Measurements from ENCODE around the gene LRRC56. TPM values are rescaled to one million over a fixed set of nuclear protein-coding genes. Genes with fewer than 3 reads are reported as not detected.
"Not testable (repeated sequence)": the region's sequence is repeated elsewhere in the genome, so short reads cannot be mapped to it uniquely, and the experiment has no call there.

LRRC56 gene
- total RNA-seq, 1 donor from 2014 or later = 7.6 TPM

DNA sequence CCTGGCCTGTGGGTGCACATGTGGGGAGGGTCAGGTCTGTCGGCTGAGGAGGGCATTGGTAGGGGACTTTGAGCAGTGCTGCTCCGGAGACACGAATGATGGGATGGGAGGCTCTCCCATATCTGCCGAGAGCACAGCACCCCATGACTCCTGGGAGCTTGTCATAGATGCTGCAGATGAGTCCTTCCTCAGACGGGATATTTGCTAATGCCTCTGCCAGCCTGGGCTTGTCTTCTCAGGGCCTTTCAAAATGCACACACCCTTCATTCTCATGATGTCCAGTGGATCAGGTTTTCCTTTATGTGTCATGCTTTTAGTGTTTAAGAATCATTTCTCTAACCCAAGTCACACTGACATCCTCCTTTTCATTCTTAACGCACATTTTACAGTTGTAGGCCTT is 22.2 kb upstream of the LRRC56 start:
- Histone ChIP-seq H3K36me3 (peaks cover 23% of the 10 kb centered on the region), H3K4me1 (no peaks in the 10 kb centered on the region), H3K4me3 (no peak overlapping the region), H3K9me3 (no peaks in the 10 kb centered on the region), H3K27ac (no peak overlapping the region), H3K27me3 (ENCODE audit: low read depth) (no peaks in the 10 kb centered on the region)
- no peak for ATAC-seq
- intact Hi-C loops (cut with DNase I) = no loop called here
- TF ChIP-seq CTCF (IDR thresholded peaks at IDR 0.05) = no peak
- no peak for DNase-seq

DNA sequence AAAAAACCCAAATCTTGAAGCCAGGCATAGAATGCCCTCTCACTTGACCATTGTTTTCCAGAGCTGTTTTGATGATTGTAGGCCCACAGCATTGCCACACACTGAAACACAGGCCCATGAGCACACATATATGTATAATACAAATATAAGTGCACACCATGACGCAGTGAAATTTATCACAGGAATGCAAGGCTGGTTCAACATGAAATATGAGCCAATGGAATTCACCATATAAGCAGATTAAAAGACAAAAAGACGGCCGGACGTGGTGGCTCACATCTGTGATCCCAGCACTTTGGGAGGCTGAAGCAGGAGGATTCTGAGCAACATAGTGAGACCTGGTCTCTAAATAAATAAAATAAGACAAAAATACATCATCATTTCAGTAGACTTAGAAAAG is 20.9 kb upstream of the LRRC56 start:
- H3K27me3 ChIP-seq (ENCODE audit: low read depth) = no peaks in the 10 kb centered on the region
- ATAC-seq (no peak), DNase-seq (no peak)
- H3K4me1 ChIP-seq = no peaks in the 10 kb centered on the region
- no peak overlapping the region for H3K27ac ChIP-seq
- no peaks in the 10 kb centered on the region for H3K9me3 ChIP-seq
- no peak overlapping the region for H3K4me3 ChIP-seq
- peaks cover 16% of the 10 kb centered on the region for H3K36me3 ChIP-seq
- TF ChIP-seq CTCF (IDR thresholded peaks at IDR 0.05) = no peak
- intact Hi-C loops (cut with DNase I) = no loop called here

- H3K4me3 ChIP-seq; H3K9me3 ChIP-seq; H3K27me3 ChIP-seq (ENCODE audit: low read depth); ATAC-seq; H3K4me1 ChIP-seq; intact Hi-C loops (cut with DNase I); H3K27ac ChIP-seq: not testable (repeated sequence)
- H3K36me3 ChIP-seq = peaks cover 13% of the 10 kb centered on the region
- peak; percentile 42 for DNase-seq
Measured at GRCh38 chr11:516918-517685, 20.2 kb upstream of the LRRC56 start.

- Histone ChIP-seq H3K4me3 (peak overlapping the region; percentile 46), H3K27me3 (ENCODE audit: low read depth) (no peaks in the 10 kb centered on the region), H3K4me1 (no peaks in the 10 kb centered on the region), H3K9me3 (no peaks in the 10 kb centered on the region), H3K27ac (peak overlapping the region; percentile 81), H3K36me3 (peaks cover 4% of the 10 kb centered on the region)
- peak; percentile 98 to 100 for ATAC-seq
- peak; percentile 95 for DNase-seq
- no peak for TF ChIP-seq CTCF (IDR thresholded peaks at IDR 0.05)
- intact Hi-C loops (cut with DNase I) = no loop called here
Measured at GRCh38 chr11:518463-519202, 18.7 kb upstream of the LRRC56 start.

- intact Hi-C loops (cut with DNase I) = no loop called here
- Histone ChIP-seq H3K4me3 (no peak overlapping the region), H3K27me3 (ENCODE audit: low read depth) (no peaks in the 10 kb centered on the region), H3K27ac (no peak overlapping the region), H3K9me3 (no peaks in the 10 kb centered on the region), H3K4me1 (no peaks in the 10 kb centered on the region), H3K36me3 (no peaks in the 10 kb centered on the region)
- ATAC-seq (no peak), DNase-seq (peak; percentile 50)
- no peak for TF ChIP-seq CTCF (IDR thresholded peaks at IDR 0.05)
Measured at GRCh38 chr11:520428-521176, 16.7 kb upstream of the LRRC56 start.
